Nephron progenitor cell (in vitro differentiated cells): Measurements from ENCODE around the gene REEP2.

Experiments used
- DNase-seq: peaks from one replicate; pipeline ENCODE4 v3.0.0; 2021
- H3K27ac Mint-ChIP-seq: 2 replicates; pipeline ENCODE4 v1.8.0; 2021; ENCODE audit warnings: mild to moderate bottlenecking, moderate library complexity, mixed read lengths
- H3K27me3 Mint-ChIP-seq: 2 replicates; pipeline ENCODE4 v1.8.0; 2021; ENCODE audit warnings: mild to moderate bottlenecking, low read depth, mixed read lengths; ENCODE audit not compliant: poor library complexity
- H3K36me3 Mint-ChIP-seq: 2 replicates; pipeline ENCODE4 v1.8.0; 2021; ENCODE audit warnings: low read depth, mixed read lengths
- H3K4me1 Mint-ChIP-seq: 2 replicates; pipeline ENCODE4 v1.8.0; 2021; ENCODE audit warnings: mixed read lengths
- H3K4me3 Mint-ChIP-seq: 2 replicates; pipeline ENCODE4 v1.8.0; 2021; ENCODE audit warnings: mild to moderate bottlenecking, moderate library complexity, mixed read lengths
- H3K9me3 Mint-ChIP-seq: 2 replicates; pipeline ENCODE4 v1.8.0; 2021; ENCODE audit warnings: mild to moderate bottlenecking, moderate library complexity, mixed read lengths
- CTCF ChIP-seq: fragments of 200-600 bp; sonication (generic); IDR thresholded peaks from 2 replicates; pipeline ENCODE4 v1.5.0; 2021; ENCODE audit warnings: antibody characterized with exemption

REEP2 gene

GRCh38 chr5:138439477-138440158, 761 bp downstream of the REEP2 start:
- Mint-ChIP-seq H3K27ac (peak overlapping the region; percentile 79), H3K9me3 (no peaks in the 10 kb centered on the region), H3K36me3 (peaks cover 25% of the 10 kb centered on the region), H3K4me1 (peaks cover 52% of the 10 kb centered on the region), H3K27me3 (no peaks in the 10 kb centered on the region), H3K4me3 (peak overlapping the region; percentile 87)
- TF ChIP-seq CTCF = no peak
- peak; percentile 37 for DNase-seq

GRCh38 chr5:138440159-138441073, 1.6 kb downstream of the REEP2 start:
- H3K27ac Mint-ChIP-seq = no peak overlapping the region
- TF ChIP-seq CTCF = no peak
- no peaks in the 10 kb centered on the region for H3K9me3 Mint-ChIP-seq
- DNase-seq = no peak
- H3K4me3 Mint-ChIP-seq = peak overlapping the region; percentile 87
- no peaks in the 10 kb centered on the region for H3K27me3 Mint-ChIP-seq
- H3K4me1 Mint-ChIP-seq = peaks cover 54% of the 10 kb centered on the region
- H3K36me3 Mint-ChIP-seq = peaks cover 17% of the 10 kb centered on the region

- H3K4me1 Mint-ChIP-seq = peaks cover 54% of the 10 kb centered on the region
- no peak overlapping the region for H3K27ac Mint-ChIP-seq
- peak overlapping the region; percentile 52 for H3K4me3 Mint-ChIP-seq
- no peak for DNase-seq
- H3K27me3 Mint-ChIP-seq = no peaks in the 10 kb centered on the region
- no peak for TF ChIP-seq CTCF
- H3K9me3 Mint-ChIP-seq = no peaks in the 10 kb centered on the region
- peaks cover 10% of the 10 kb centered on the region for H3K36me3 Mint-ChIP-seq
Measured at GRCh38 chr5:138441221-138441620, 2.4 kb downstream of the REEP2 start.

GRCh38 chr5:138444078-138444773, 5.4 kb downstream of the REEP2 start:
- Mint-ChIP-seq H3K27me3 (peaks cover 4% of the 10 kb centered on the region), H3K27ac (no peak overlapping the region), H3K4me3 (no peak overlapping the region), H3K4me1 (peaks cover 51% of the 10 kb centered on the region), H3K9me3 (no peaks in the 10 kb centered on the region), H3K36me3 (peaks cover 5% of the 10 kb centered on the region)
- TF ChIP-seq CTCF = no peak
- no peak for DNase-seq

- H3K36me3 Mint-ChIP-seq = peaks cover 5% of the 10 kb centered on the region
- TF ChIP-seq CTCF = no peak
- H3K4me1 Mint-ChIP-seq = peaks cover 51% of the 10 kb centered on the region
- H3K4me3 Mint-ChIP-seq = no peak overlapping the region
- H3K27ac Mint-ChIP-seq = no peak overlapping the region
- H3K27me3 Mint-ChIP-seq = peaks cover 4% of the 10 kb centered on the region
- no peak for DNase-seq
- no peaks in the 10 kb centered on the region for H3K9me3 Mint-ChIP-seq
Measured at GRCh38 chr5:138444774-138445546, 6.1 kb downstream of the REEP2 start.
